Suprapubic skin (tissue), 4 donors: Measurements from ENCODE around the gene RNF5. TPM values are rescaled to one million over a fixed set of nuclear protein-coding genes. Genes with fewer than 3 reads are reported as not detected.

Experiments used
- DNase-seq, 2 donors: peaks; one replicate each; pipeline ENCODE4 v3.0.0-alpha.2; 2019; ENCODE audit warnings: low spot score in 2 of 2
- H3K27ac ChIP-seq: fragments of 200-600 bp; sonication (generic); one replicate; pipeline ENCODE4 v1.5.1; 2019
- H3K27me3 ChIP-seq: fragments of 200-600 bp; sonication (generic); one replicate; pipeline ENCODE4 v1.5.1; 2019
- H3K36me3 ChIP-seq: fragments of 200-600 bp; sonication (generic); one replicate; pipeline ENCODE4 v1.5.1; 2019
- H3K4me1 ChIP-seq: fragments of 200-600 bp; sonication (generic); one replicate; pipeline ENCODE4 v1.5.1; 2019
- H3K4me3 ChIP-seq: fragments of 200-600 bp; sonication (generic); one replicate; pipeline ENCODE4 v1.5.1; 2019; ENCODE audit warnings: mild to moderate bottlenecking
- H3K9me3 ChIP-seq: fragments of 200-600 bp; sonication (generic); one replicate; pipeline ENCODE4 v1.5.1; 2019
- CTCF ChIP-seq, 2 donors: fragments of 200-600 bp in 1 of 2; fragments of 450-650 bp in 1 of 2; sonication (generic) in 1 of 2; IDR thresholded peaks; one replicate each; pipeline ENCODE4 v1.5.1; 2016 to 2019; ENCODE audit warnings: antibody characterized with exemption in 2 of 2, mild to moderate bottlenecking in 1 of 2, moderate library complexity in 1 of 2
- EP300 ChIP-seq: sonication (generic); formaldehyde crosslinking; IDR thresholded peaks from one replicate; pipeline ENCODE4 v1.6.1; 2017; ENCODE audit warnings: antibody characterized with exemption
- POLR2A ChIP-seq, 2 donors: fragments of 450-650 bp; IDR thresholded peaks; one replicate each; pipeline ENCODE4 v1.6.1; 2017; ENCODE audit warnings: antibody characterized with exemption in 2 of 2, mild to moderate bottlenecking in 2 of 2, moderate library complexity in 2 of 2
- POLR2AphosphoS5 ChIP-seq, 3 donors: sonication (generic); formaldehyde crosslinking; IDR thresholded peaks; one replicate each; pipeline ENCODE4 v1.6.1; 2017; ENCODE audit warnings: antibody characterized with exemption in 3 of 3
- WGBS: methylation state at CpG from one replicate; pipeline ENCODE4 v1.1.5; 2018; 5-methylcytosine and 5-hydroxymethylcytosine counted together
- total RNA-seq, 4 donors: library from RNA; depleted of rRNA; stranded (reverse); fragments of >200 nt; gene quantifications; one replicate each; pipeline ENCODE4 v1.1.0, GENCODE V29; 2016

RNF5 gene
- total RNA-seq, 4 donors from 2014 or later, result 55.7 to 73.0 (median 63.4) TPM

GRCh38 chr6:32168350-32168749 is 9.9 kb upstream of the RNF5 start:
- H3K9me3 ChIP-seq, result no peaks in the 10 kb centered on the region
- no peak for DNase-seq
- TF ChIP-seq CTCF (IDR thresholded peaks at IDR 0.05) (no peak), EP300 (no peak), POLR2A (IDR thresholded peaks at IDR 0.05) (no peak), POLR2AphosphoS5 (IDR thresholded peaks at IDR 0.05) (no peak)
- H3K36me3 ChIP-seq, result peaks cover 71% of the 10 kb centered on the region
- no peaks in the 10 kb centered on the region for H3K27me3 ChIP-seq
- H3K4me3 ChIP-seq, result no peak overlapping the region
- peaks cover 10% of the 10 kb centered on the region for H3K4me1 ChIP-seq
- 72% methylated on average over 2 of the region's 2 CpGs for WGBS
- no peak overlapping the region for H3K27ac ChIP-seq

- Histone ChIP-seq H3K27ac (no peak overlapping the region), H3K9me3 (no peaks in the 10 kb centered on the region), H3K4me3 (no peak overlapping the region), H3K4me1 (peaks cover 16% of the 10 kb centered on the region), H3K27me3 (no peaks in the 10 kb centered on the region), H3K36me3 (peaks cover 69% of the 10 kb centered on the region)
- WGBS, result 82% methylated on average over 11 of the region's 11 CpGs
- no peak for TF ChIP-seq POLR2A (IDR thresholded peaks at IDR 0.05)
- TF ChIP-seq CTCF (IDR thresholded peaks at IDR 0.05), result no peak
- TF ChIP-seq EP300, result no peak
- TF ChIP-seq POLR2AphosphoS5 (IDR thresholded peaks at IDR 0.05), result no peak
- DNase-seq, result no peak
Measured at GRCh38 chr6:32168807-32169591, 9.2 kb upstream of the RNF5 start.

GRCh38 chr6:32170294-32170693 is 7.9 kb upstream of the RNF5 start:
- WGBS, result 97% methylated on average over 3 of the region's 11 CpGs
- Histone ChIP-seq H3K9me3 (no peaks in the 10 kb centered on the region), H3K27ac (no peak overlapping the region), H3K27me3 (no peaks in the 10 kb centered on the region), H3K4me3 (no peak overlapping the region), H3K36me3 (peaks cover 57% of the 10 kb centered on the region), H3K4me1 (peaks cover 23% of the 10 kb centered on the region)
- no peak for DNase-seq
- no peak for TF ChIP-seq CTCF (IDR thresholded peaks at IDR 0.05)
- no peak for TF ChIP-seq POLR2AphosphoS5 (IDR thresholded peaks at IDR 0.05)
- no peak for TF ChIP-seq POLR2A (IDR thresholded peaks at IDR 0.05)
- no peak for TF ChIP-seq EP300

GRCh38 chr6:32171234-32171633 is 7.0 kb upstream of the RNF5 start:
- H3K36me3 ChIP-seq, result peaks cover 49% of the 10 kb centered on the region
- DNase-seq, result no peak
- H3K27me3 ChIP-seq, result no peaks in the 10 kb centered on the region
- no peaks in the 10 kb centered on the region for H3K9me3 ChIP-seq
- no peak for TF ChIP-seq POLR2AphosphoS5 (IDR thresholded peaks at IDR 0.05)
- no peak for TF ChIP-seq EP300
- no peak for TF ChIP-seq CTCF (IDR thresholded peaks at IDR 0.05)
- TF ChIP-seq POLR2A (IDR thresholded peaks at IDR 0.05), result no peak
- H3K4me1 ChIP-seq, result peaks cover 30% of the 10 kb centered on the region
- H3K4me3 ChIP-seq, result no peak overlapping the region
- H3K27ac ChIP-seq, result no peak overlapping the region
- WGBS, result 91% methylated on average over 6 of the region's 6 CpGs

- DNase-seq, result no peak
- Histone ChIP-seq H3K4me3 (no peak overlapping the region), H3K36me3 (peaks cover 29% of the 10 kb centered on the region), H3K27me3 (no peaks in the 10 kb centered on the region), H3K27ac (peak overlapping the region; percentile 7), H3K9me3 (no peaks in the 10 kb centered on the region), H3K4me1 (peaks cover 45% of the 10 kb centered on the region)
- TF ChIP-seq CTCF (IDR thresholded peaks at IDR 0.05) (no peak), EP300 (no peak), POLR2AphosphoS5 (IDR thresholded peaks at IDR 0.05) (no peak), POLR2A (IDR thresholded peaks at IDR 0.05) (no peak)
- 54% methylated on average over 4 of the region's 4 CpGs for WGBS
Measured at GRCh38 chr6:32173051-32173727, 5.0 kb upstream of the RNF5 start.
